Spleen (tissue), 11 donors: ENCODE data around the gene VEPH1. TPM values are rescaled to one million over a fixed set of nuclear protein-coding genes. Genes with fewer than 3 reads are reported as not detected.

Source experiments
- DNase-seq: peaks from one replicate; pipeline ENCODE4 v3.0.0-alpha.2; 2020
- H3K27ac ChIP-seq, 8 donors: fragments of 200-600 bp; sonication (generic) in 7 of 8; 1 replicate in 4 of 8; 2 replicates in 4 of 8; pipeline versions ENCODE4 v1.5.0 to v1.8.0; 2016 to 2021; ENCODE audit warnings: inconsistent platforms in 4 of 8, mild to moderate bottlenecking in 4 of 8, moderate library complexity in 1 of 8
- H3K27me3 ChIP-seq, 7 donors: fragments of 200-600 bp; sonication (generic) in 6 of 7; replicated peaks in 1 of 7; 1 replicate in 4 of 7; 2 replicates in 3 of 7; pipeline versions ENCODE4 v1.5.0 to v1.8.0; 2016 to 2021; ENCODE audit warnings: inconsistent platforms in 3 of 7, mild to moderate bottlenecking in 1 of 7
- H3K36me3 ChIP-seq, 6 donors: fragments of 200-600 bp; sonication (generic) in 5 of 6; 1 replicate in 4 of 6; 2 replicates in 2 of 6; pipeline versions ENCODE4 v1.5.0 to v1.8.0; 2016 to 2021; ENCODE audit warnings: inconsistent platforms in 2 of 6
- H3K4me1 ChIP-seq, 6 donors: fragments of 200-600 bp; sonication (generic) in 5 of 6; 1 replicate in 3 of 6; 2 replicates in 3 of 6; pipeline versions ENCODE4 v1.5.0 to v1.8.0; 2016 to 2021; ENCODE audit warnings: inconsistent platforms in 3 of 6
- H3K4me3 ChIP-seq, 8 donors: fragments of 200-600 bp; sonication (generic) in 7 of 8; 1 replicate in 4 of 8; 2 replicates in 4 of 8; pipeline versions ENCODE4 v1.5.0 to v1.8.0; 2016 to 2021; ENCODE audit warnings: inconsistent platforms in 4 of 8, mild to moderate bottlenecking in 4 of 8, moderate library complexity in 2 of 8
- H3K9me3 ChIP-seq, 8 donors: fragments of 200-600 bp; sonication (generic) in 7 of 8; 1 replicate in 4 of 8; 2 replicates in 4 of 8; pipeline versions ENCODE4 v1.5.0 to v1.8.0; 2016 to 2021; ENCODE audit warnings: inconsistent platforms in 4 of 8
- POLR2A ChIP-seq, 3 donors: fragments of 450-650 bp; IDR thresholded peaks; one replicate each; pipeline ENCODE4 v1.5.1; 2017; ENCODE audit warnings: antibody characterized with exemption in 3 of 3, mild to moderate bottlenecking in 1 of 3
- POLR2AphosphoS5 ChIP-seq, 3 donors: sonication (generic); formaldehyde crosslinking; IDR thresholded peaks; one replicate each; pipeline ENCODE4 v1.5.1; 2017; ENCODE audit warnings: antibody characterized with exemption in 3 of 3
- WGBS, 5 donors: extraction: QIAGEN DNeasy Blood & Tissue Kit in 3 of 5; methylation state at CpG; one replicate each; pipeline versions ENCODE4 v1.1.5 to v1.1.7; 2013 to 2018; 5-methylcytosine and 5-hydroxymethylcytosine counted together
- intact Hi-C: fragments of 100-400 bp; cut with DNase I; formaldehyde crosslinking; loops from one replicate; pipeline ENCODE4 v1.15.0; 2023; ENCODE audit warnings: low total_unique reads
- polyA plus RNA-seq, 3 donors: library from polyadenylated mRNA; stranded (reverse); fragments of 200-250 nt; gene quantifications; one replicate each; pipeline ENCODE4 v1.2.1, GENCODE V29; 2013
- total RNA-seq, 7 donors: library from RNA; depleted of rRNA in 3 of 7; stranded (reverse); fragments of >200 nt in 3 of 7; fragmentation: NEBNext Ultra II Directional in 4 of 7; extraction: Animal tissue kit (Norgen Biotek cat#: 25700) in 4 of 7; gene quantifications; one replicate each; pipeline versions ENCODE4 v1.1.0 to v1.2.1, GENCODE V29; 2016 to 2021
- TF ChIP-seq, protein P1 (sequence below), 11 experiments: fragments of 200-600 bp in 7 of 11; fragments of 450-650 bp in 4 of 11; sonication (generic) in 4 of 11; IDR thresholded peaks in 8 of 11; conservative IDR thresholded peaks in 3 of 11; 1 replicate in 7 of 11; 2 replicates in 4 of 11; pipeline versions ENCODE4 v1.4.0 to v1.8.0; 2016 to 2021; ENCODE audit warnings: antibody characterized with exemption in 11 of 11, inconsistent platforms in 4 of 11, mild to moderate bottlenecking in 1 of 11
- donor health status: healthy with polysubstance abuse.
- donor health status: DM: no; HTN: no; CAD: no; lungs with moderate emphysema.
- donor health status: DM: no; HTN: no; CAD: no.
- donor health status: Bipolar disorder and iron deficiency.
- donor health status: healthy.
- donor health status: DM: no; HTN: no; CAD: no.
- donor health status: DM: yes; HTN: yes; CAD: no.

VEPH1 gene
- total and polyA plus RNA-seq, 10 donors, result 0.26 to 19.6 (median 5.8) TPM

DNA sequence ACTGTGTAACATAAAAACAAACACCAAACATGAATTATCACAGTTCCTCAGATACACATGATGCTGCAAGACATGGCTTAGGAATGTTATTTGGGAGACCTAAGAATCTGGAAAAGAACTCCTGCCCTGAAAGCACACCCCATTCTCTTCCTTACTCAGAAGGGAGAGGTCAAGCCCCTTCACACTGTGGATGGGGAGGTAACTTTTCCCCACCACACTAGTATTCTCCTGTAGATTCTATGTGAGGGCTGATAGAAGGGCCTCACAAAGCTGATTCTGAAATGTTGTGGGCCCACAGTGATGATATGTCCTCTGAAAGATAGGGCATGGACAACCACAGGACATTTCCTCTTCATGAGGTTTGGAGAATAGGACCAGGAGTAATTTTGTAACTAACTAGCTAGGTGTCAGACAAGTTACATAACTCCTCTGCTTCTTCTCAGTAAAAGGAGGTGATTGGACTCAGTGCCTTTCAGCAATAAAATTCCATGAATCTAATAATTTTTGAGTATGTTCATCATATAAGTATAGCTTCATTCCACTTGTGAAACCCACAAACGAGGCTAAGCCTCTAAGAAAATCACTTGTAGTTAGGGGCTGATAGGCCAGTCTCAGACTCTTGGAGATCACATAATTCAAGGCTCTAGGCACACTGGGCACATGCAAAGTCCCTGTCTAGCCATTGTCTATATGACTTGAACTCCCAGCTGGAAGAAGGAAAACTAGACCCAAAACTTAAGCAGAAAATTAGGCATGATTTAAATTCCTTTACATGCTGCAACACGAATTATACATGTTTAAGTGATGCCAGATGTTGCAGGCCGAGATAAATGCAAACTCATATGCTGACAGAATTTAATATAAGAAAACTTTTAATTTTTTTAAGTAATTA lies 59.1 kb downstream of the VEPH1 start:
- H3K9me3 ChIP-seq, result peaks cover 0 to 5% (median 0%) of the 10 kb centered on the region in 8 donors
- peaks cover 0 to 33% (median 6%) of the 10 kb centered on the region in 6 donors for H3K4me1 ChIP-seq
- H3K27me3 ChIP-seq, result peaks cover 0 to 6% (median 0%) of the 10 kb centered on the region in 7 donors
- H3K27ac ChIP-seq, result no peak overlapping the region
- TF ChIP-seq, protein P1, sequence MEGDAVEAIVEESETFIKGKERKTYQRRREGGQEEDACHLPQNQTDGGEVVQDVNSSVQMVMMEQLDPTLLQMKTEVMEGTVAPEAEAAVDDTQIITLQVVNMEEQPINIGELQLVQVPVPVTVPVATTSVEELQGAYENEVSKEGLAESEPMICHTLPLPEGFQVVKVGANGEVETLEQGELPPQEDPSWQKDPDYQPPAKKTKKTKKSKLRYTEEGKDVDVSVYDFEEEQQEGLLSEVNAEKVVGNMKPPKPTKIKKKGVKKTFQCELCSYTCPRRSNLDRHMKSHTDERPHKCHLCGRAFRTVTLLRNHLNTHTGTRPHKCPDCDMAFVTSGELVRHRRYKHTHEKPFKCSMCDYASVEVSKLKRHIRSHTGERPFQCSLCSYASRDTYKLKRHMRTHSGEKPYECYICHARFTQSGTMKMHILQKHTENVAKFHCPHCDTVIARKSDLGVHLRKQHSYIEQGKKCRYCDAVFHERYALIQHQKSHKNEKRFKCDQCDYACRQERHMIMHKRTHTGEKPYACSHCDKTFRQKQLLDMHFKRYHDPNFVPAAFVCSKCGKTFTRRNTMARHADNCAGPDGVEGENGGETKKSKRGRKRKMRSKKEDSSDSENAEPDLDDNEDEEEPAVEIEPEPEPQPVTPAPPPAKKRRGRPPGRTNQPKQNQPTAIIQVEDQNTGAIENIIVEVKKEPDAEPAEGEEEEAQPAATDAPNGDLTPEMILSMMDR (IDR thresholded peaks at IDR 0.05 in 8 of 11, conservative IDR thresholded peaks at IDR 0.05 in 3 of 11), result no peak
- TF ChIP-seq POLR2AphosphoS5 (IDR thresholded peaks at IDR 0.05) (no peak), POLR2A (IDR thresholded peaks at IDR 0.05) (no peak)
- WGBS, 5 donors, result 60 to 77% (median 71%) methylated on average over 3 of the region's 3 CpGs
- H3K4me3 ChIP-seq, result no peak overlapping the region
- intact Hi-C loops, result no loop called here
- no peak for DNase-seq
- peaks cover 0 to 11% (median 0%) of the 10 kb centered on the region in 6 donors for H3K36me3 ChIP-seq

- intact Hi-C loops, result no loop called here
- H3K27ac ChIP-seq, result no peak overlapping the region
- peaks cover 0 to 20% (median 7%) of the 10 kb centered on the region in 7 donors for H3K27me3 ChIP-seq
- no peak overlapping the region for H3K4me3 ChIP-seq
- DNase-seq, result no peak
- WGBS, 5 donors, result 54 to 83% (median 68%) methylated on average over 2 of the region's 2 CpGs
- no peak for TF ChIP-seq POLR2AphosphoS5 (IDR thresholded peaks at IDR 0.05)
- H3K36me3 ChIP-seq, result peaks cover 0 to 11% (median 0%) of the 10 kb centered on the region in 6 donors
- peaks cover 0 to 47% (median 13%) of the 10 kb centered on the region in 6 donors for H3K4me1 ChIP-seq
- H3K9me3 ChIP-seq, result no peaks in the 10 kb centered on the region
Observed at GRCh38 chr3:157442729-157443128, 60.5 kb downstream of the VEPH1 start.

- WGBS, 5 donors, result 72 to 94% (median 85%) methylated on average over 2 of the region's 2 CpGs
- intact Hi-C loops, result no loop called here
Observed at GRCh38 chr3:157441102-157441624, 62.1 kb downstream of the VEPH1 start.

DNA sequence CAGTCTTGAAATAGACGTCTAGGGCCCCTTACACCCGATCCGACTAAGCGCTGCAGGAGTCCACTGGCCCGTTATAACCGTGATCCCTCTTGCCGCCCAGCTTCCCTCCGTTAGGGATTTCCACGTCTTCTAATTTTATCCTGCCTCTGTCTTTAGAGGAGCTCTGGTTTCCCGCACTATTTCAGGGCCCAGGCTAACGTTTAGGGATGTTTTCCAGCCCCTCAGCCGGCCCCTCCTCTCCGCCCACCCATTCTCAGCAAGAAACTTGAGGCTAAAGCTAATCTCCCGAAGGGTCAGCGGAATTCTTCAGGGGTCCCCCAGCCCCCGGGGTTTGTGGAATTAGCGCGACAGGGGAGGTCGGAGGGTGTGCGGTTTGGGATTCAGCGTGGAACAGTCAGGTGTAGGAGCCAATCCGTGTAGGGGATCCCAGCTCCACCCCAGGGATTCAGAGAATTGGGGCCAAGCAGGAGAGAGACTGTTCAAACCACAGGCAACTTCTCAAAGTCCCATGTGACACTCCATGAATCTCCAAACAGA lies 65.0 kb downstream of the VEPH1 start:
- peak overlapping the region in 7 of 8 donors; percentile 75 to 87 (median 83) for H3K27ac ChIP-seq
- TF ChIP-seq, protein P1 (IDR thresholded peaks at IDR 0.05 in 8 of 11, conservative IDR thresholded peaks at IDR 0.05 in 3 of 11), result no peak
- TF ChIP-seq POLR2AphosphoS5 (IDR thresholded peaks at IDR 0.05), result peak in 2 of 3 donors; percentile 22 to 25
- 4 to 10% (median 6%) methylated on average over 22 of the region's 22 CpGs for WGBS, 5 donors

More at GRCh38 chr3:157441102-157441624, 62.1 kb downstream of the VEPH1 start:
- Histone ChIP-seq H3K27me3 (peaks cover 0 to 33% (median 11%) of the 10 kb centered on the region in 7 donors), H3K36me3 (peaks cover 0 to 11% (median 0%) of the 10 kb centered on the region in 6 donors), H3K4me1 (peaks cover 0 to 50% (median 23%) of the 10 kb centered on the region in 6 donors), H3K27ac (no peak overlapping the region), H3K9me3 (no peaks in the 10 kb centered on the region), H3K4me3 (peak overlapping the region in 2 of 8 donors; percentile 28 to 56)
- no peak for DNase-seq
- TF ChIP-seq, protein P1 (IDR thresholded peaks at IDR 0.05 in 8 of 11, conservative IDR thresholded peaks at IDR 0.05 in 3 of 11), result no peak
- TF ChIP-seq POLR2AphosphoS5 (IDR thresholded peaks at IDR 0.05), result no peak
- TF ChIP-seq POLR2A (IDR thresholded peaks at IDR 0.05), result no peak

More for the DNA sequence above, 65.0 kb downstream of the VEPH1 start:
- H3K9me3 ChIP-seq, result no peaks in the 10 kb centered on the region
- peaks cover 0 to 11% (median 0%) of the 10 kb centered on the region in 6 donors for H3K36me3 ChIP-seq
- H3K27me3 ChIP-seq, result peaks cover 0 to 41% (median 11%) of the 10 kb centered on the region in 7 donors
- intact Hi-C loops, result no loop called here
- no peak for DNase-seq
- H3K4me3 ChIP-seq, result peak overlapping the region; percentile 24 to 73 (median 56)
- peaks cover 0 to 42% (median 20%) of the 10 kb centered on the region in 6 donors for H3K4me1 ChIP-seq
